ENCODE data around the gene SDK2.

GRCh38 chr17:73669771-73670170 lies 25.5 kb upstream of the SDK2 start:
- TF ChIP-seq CTCF (IDR thresholded peaks at IDR 0.05; ENCODE audit: low read length), result no peak
- TF ChIP-seq EZH2 (optimal IDR thresholded peaks at IDR 0.05; ENCODE audit: low read depth, low read length), result no peak

Data from MM.1S (cell line).